Liver (tissue), 3 donors: ENCODE results near the gene EIF2AK3.
"Not testable (repeated sequence)": the region's sequence is repeated elsewhere in the genome, so short reads cannot be mapped to it uniquely, and the experiment has no call there.

Experiments
- CTCF ChIP-seq: fragments of 150-350 bp; IDR thresholded peaks from 2 replicates; pipeline ENCODE4 v1.5.1; 2017; ENCODE audit warnings: improper control_type of control experiment, low read depth, low read length; ENCODE audit not compliant: missing input control
- EGR1 ChIP-seq, 2 donors: IDR thresholded peaks; 2 replicates each; pipeline ENCODE4 v1.6.1; 2016 to 2018; ENCODE audit warnings: antibody characterized with exemption in 2 of 2, low read depth in 2 of 2
- GABPA ChIP-seq, 2 donors: IDR thresholded peaks in 1 of 2; conservative IDR thresholded peaks in 1 of 2; 2 replicates each; pipeline ENCODE4 v1.6.1; 2016; ENCODE audit warnings: antibody characterized with exemption in 2 of 2, mild to moderate bottlenecking in 1 of 2, moderate library complexity in 1 of 2
- HNF4A ChIP-seq, 2 donors: conservative IDR thresholded peaks; 2 replicates each; pipeline ENCODE4 v1.6.1; 2016; ENCODE audit warnings: antibody characterized with exemption in 2 of 2, mild to moderate bottlenecking in 2 of 2
- MAX ChIP-seq: IDR thresholded peaks from 2 replicates; pipeline ENCODE4 v1.6.1; 2016; ENCODE audit warnings: antibody characterized with exemption
- RAD21 ChIP-seq, 2 donors: IDR thresholded peaks; 2 replicates each; pipeline ENCODE4 v1.6.1; 2016; ENCODE audit warnings: antibody characterized with exemption in 2 of 2, mild to moderate bottlenecking in 2 of 2
- REST ChIP-seq: IDR thresholded peaks from 2 replicates; pipeline ENCODE4 v1.6.1; 2016; ENCODE audit warnings: antibody characterized with exemption, mild to moderate bottlenecking
- TAF1 ChIP-seq: conservative IDR thresholded peaks from 2 replicates; pipeline ENCODE4 v1.6.1; 2016; ENCODE audit warnings: antibody characterized with exemption, mild to moderate bottlenecking
- YY1 ChIP-seq: IDR thresholded peaks from 2 replicates; pipeline ENCODE4 v1.6.1; 2016; ENCODE audit warnings: antibody characterized with exemption, mild to moderate bottlenecking
- ZBTB33 ChIP-seq: IDR thresholded peaks from 2 replicates; pipeline ENCODE4 v1.6.1; 2016; ENCODE audit warnings: antibody characterized with exemption
- donor health status: healthy.
- donor health status: healthy.

- TF ChIP-seq RAD21 (IDR thresholded peaks at IDR 0.05); CTCF; TAF1; HNF4A (conservative IDR thresholded peaks at IDR 0.05); ZBTB33; YY1; REST; MAX; GABPA (IDR thresholded peaks at IDR 0.05 in 1 of 2, conservative IDR thresholded peaks at IDR 0.05 in 1 of 2); EGR1 (IDR thresholded peaks at IDR 0.05; ENCODE audit: low read depth in 2 of 2): not testable (repeated sequence)
These were observed 18.1 kb upstream of the EIF2AK3 start for GRCh38 chr2:88645291-88645882.
